HepG2 (cell line): ENCODE data around the gene C1R. TPM values are rescaled to one million over a fixed set of nuclear protein-coding genes. Genes with fewer than 3 reads are reported as not detected.
A peak's percentile ranks its signal among the peaks of the same experiment; 100 is the strongest.

Experiments
- ATF6 ChIP-seq: sonication (generic); formaldehyde crosslinking; conservative IDR thresholded peaks from 2 replicates; pipeline ENCODE4 v1.4.0; 2020; ENCODE audit warnings: missing genetic modification reagents
- BHLHE40 ChIP-seq: IDR thresholded peaks from 2 replicates; pipeline ENCODE4 v1.6.1; 2011; ENCODE audit warnings: low read length, improper control_type of control experiment
- CHCHD3 ChIP-seq: sonication (generic); formaldehyde crosslinking; IDR thresholded peaks from 2 replicates; pipeline ENCODE4 v1.8.0; 2022; ENCODE audit warnings: mild to moderate bottlenecking, missing genetic modification reagents, moderate library complexity
- DMTF1 ChIP-seq: sonication (generic); formaldehyde crosslinking; IDR thresholded peaks from 2 replicates; pipeline ENCODE4 v1.4.0; 2020; ENCODE audit warnings: mild to moderate bottlenecking, missing genetic modification reagents
- GMEB1 ChIP-seq: sonication (generic); formaldehyde crosslinking; IDR thresholded peaks from 2 replicates; pipeline ENCODE4 v1.5.1; 2020; ENCODE audit warnings: missing genetic modification reagents, mild to moderate bottlenecking, borderline replicate concordance
- ONECUT2 ChIP-seq: sonication (generic); formaldehyde crosslinking; IDR thresholded peaks from 2 replicates; pipeline ENCODE4 v1.4.0; 2020; ENCODE audit warnings: missing genetic modification reagents
- RBM22 ChIP-seq: fragments of 200-400 bp; formaldehyde crosslinking; optimal IDR thresholded peaks from 2 replicates; pipeline ENCODE3; 2017; ENCODE audit warnings: mild to moderate bottlenecking, low read length, moderate library complexity
- SP140L ChIP-seq: sonication (generic); formaldehyde crosslinking; IDR thresholded peaks from 2 replicates; pipeline ENCODE4 v1.4.0; 2020; ENCODE audit warnings: missing genetic modification reagents, borderline replicate concordance
- YEATS4 ChIP-seq: sonication (generic); formaldehyde crosslinking; IDR thresholded peaks from 2 replicates; pipeline ENCODE4 v1.4.0; 2020; ENCODE audit warnings: missing genetic modification reagents, borderline replicate concordance
- ZNF263 ChIP-seq: sonication (generic); formaldehyde crosslinking; IDR thresholded peaks from 2 replicates; pipeline ENCODE4 v1.4.0; 2020; ENCODE audit warnings: missing genetic modification reagents
- ZNF530 ChIP-seq: sonication (generic); formaldehyde crosslinking; IDR thresholded peaks from 2 replicates; pipeline ENCODE4 v1.5.0; 2020; ENCODE audit warnings: low read depth, mild to moderate bottlenecking, missing genetic modification reagents
- polyA plus RNA-seq, 8 experiments: library from polyadenylated mRNA; depleted of rRNA in 3 of 8; stranded (reverse) in 7 of 8; unstranded in 1 of 8; fragments of >200 nt; fragmentation: Illumina TruSeq in 4 of 8; extraction: Trizol in 4 of 8; gene quantifications; 2 replicates each; pipeline versions ENCODE4 v1.2.1 to v1.2.3, GENCODE V29; 2011 to 2016; ENCODE audit warnings: low read depth in 4 of 8, missing spikeins in 1 of 8, mixed read lengths in 1 of 8; ENCODE audit not compliant: insufficient read depth in 1 of 8
- total RNA-seq, 5 experiments: library from RNA; depleted of rRNA; stranded (reverse); fragments of >200 nt; fragmentation: Illumina TruSeq; extraction: Trizol; gene quantifications; 2 replicates each; pipeline ENCODE4 v1.2.3, GENCODE V29; 2016; ENCODE audit warnings: low read depth in 1 of 5
- TF ChIP-seq, protein P1 (sequence below): IDR thresholded peaks from 2 replicates; pipeline ENCODE4 v1.6.1; 2016; ENCODE audit warnings: mild to moderate bottlenecking, missing biosample characterization, missing genetic modification reagents
- TF ChIP-seq, protein P2 (sequence below): sonication (generic); formaldehyde crosslinking; IDR thresholded peaks from one replicate; pipeline ENCODE4 v1.5.1; 2020; ENCODE audit warnings: mild to moderate bottlenecking, missing genetic modification reagents; ENCODE audit errors: not compliant biosample characterization

The C1R gene
- total and polyA plus RNA-seq, 2 of the 13 experiments (the other 11 are each of a cell fraction or from before 2014, with no cell fraction given) = 3.5 to 6.5 TPM

- no peak for TF ChIP-seq ZNF530
- peak; percentile 68 for TF ChIP-seq RBM22
- 0 out of 2 replicates have a peak, but pooled peaks have one; percentile 31 for TF ChIP-seq YEATS4
- TF ChIP-seq SP140L (CRISPR knock-in tag) = no peak
- TF ChIP-seq, protein P1, sequence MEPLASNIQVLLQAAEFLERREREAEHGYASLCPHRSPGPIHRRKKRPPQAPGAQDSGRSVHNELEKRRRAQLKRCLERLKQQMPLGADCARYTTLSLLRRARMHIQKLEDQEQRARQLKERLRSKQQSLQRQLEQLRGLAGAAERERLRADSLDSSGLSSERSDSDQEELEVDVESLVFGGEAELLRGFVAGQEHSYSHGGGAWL = no peak
- no peak for TF ChIP-seq CHCHD3
- TF ChIP-seq ATF6 (CRISPR knock-in tag) = no peak
- TF ChIP-seq ONECUT2 = peak; percentile 14; the same call in 1 of the 2 replicates
- TF ChIP-seq ZNF263 = no peak; the same call in 1 of the 2 replicates
- no peak for TF ChIP-seq BHLHE40
- no peak for TF ChIP-seq DMTF1 (CRISPR knock-in tag)
- TF ChIP-seq GMEB1 = no peak
- TF ChIP-seq, protein P2, sequence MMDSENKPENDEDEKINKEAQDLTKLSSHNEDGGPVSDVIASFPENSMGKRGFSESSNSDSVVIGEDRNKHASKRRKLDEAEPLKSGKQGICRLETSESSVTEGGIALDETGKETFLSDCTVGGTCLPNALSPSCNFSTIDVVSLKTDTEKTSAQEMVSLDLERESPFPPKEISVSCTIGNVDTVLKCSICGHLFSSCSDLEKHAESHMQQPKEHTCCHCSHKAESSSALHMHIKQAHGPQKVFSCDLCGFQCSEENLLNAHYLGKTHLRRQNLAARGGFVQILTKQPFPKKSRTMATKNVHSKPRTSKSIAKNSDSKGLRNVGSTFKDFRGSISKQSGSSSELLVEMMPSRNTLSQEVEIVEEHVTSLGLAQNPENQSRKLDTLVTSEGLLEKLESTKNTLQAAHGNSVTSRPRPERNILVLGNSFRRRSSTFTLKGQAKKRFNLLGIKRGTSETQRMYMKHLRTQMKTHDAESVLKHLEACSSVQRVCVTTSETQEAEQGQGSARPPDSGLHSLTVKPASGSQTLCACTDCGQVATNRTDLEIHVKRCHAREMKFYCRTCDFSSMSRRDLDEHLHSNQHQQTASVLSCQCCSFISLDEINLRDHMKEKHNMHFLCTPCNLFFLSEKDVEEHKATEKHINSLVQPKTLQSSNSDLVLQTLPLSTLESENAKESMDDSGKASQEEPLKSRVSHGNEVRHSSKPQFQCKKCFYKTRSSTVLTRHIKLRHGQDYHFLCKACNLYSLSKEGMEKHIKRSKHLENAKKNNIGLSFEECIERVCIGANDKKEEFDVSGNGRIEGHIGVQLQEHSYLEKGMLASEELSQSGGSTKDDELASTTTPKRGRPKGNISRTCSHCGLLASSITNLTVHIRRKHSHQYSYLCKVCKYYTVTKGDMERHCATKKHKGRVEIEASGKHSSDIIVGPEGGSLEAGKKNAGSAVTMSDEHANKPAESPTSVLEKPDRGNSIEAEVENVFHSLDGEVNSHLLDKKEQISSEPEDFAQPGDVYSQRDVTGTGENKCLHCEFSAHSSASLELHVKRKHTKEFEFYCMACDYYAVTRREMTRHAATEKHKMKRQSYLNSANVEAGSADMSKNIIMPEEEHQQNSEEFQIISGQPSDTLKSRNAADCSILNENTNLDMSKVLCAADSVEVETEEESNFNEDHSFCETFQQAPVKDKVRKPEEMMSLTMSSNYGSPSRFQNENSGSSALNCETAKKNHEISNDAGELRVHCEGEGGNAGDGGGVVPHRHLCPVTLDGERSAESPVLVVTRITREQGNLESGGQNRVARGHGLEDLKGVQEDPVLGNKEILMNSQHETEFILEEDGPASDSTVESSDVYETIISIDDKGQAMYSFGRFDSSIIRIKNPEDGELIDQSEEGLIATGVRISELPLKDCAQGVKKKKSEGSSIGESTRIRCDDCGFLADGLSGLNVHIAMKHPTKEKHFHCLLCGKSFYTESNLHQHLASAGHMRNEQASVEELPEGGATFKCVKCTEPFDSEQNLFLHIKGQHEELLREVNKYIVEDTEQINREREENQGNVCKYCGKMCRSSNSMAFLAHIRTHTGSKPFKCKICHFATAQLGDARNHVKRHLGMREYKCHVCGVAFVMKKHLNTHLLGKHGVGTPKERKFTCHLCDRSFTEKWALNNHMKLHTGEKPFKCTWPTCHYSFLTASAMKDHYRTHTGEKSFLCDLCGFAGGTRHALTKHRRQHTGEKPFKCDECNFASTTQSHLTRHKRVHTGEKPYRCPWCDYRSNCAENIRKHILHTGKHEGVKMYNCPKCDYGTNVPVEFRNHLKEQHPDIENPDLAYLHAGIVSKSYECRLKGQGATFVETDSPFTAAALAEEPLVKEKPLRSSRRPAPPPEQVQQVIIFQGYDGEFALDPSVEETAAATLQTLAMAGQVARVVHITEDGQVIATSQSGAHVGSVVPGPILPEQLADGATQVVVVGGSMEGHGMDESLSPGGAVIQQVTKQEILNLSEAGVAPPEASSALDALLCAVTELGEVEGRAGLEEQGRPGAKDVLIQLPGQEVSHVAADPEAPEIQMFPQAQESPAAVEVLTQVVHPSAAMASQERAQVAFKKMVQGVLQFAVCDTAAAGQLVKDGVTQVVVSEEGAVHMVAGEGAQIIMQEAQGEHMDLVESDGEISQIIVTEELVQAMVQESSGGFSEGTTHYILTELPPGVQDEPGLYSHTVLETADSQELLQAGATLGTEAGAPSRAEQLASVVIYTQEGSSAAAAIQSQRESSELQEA = no peak
These were observed 16.7 kb upstream of the C1R start, which contains the start of gene C1RL (continued) for GRCh38 chr12:7108796-7109571.
